B cell (primary cell): ENCODE data around the gene CDC45. TPM values are rescaled to one million over a fixed set of nuclear protein-coding genes. Genes with fewer than 3 reads are reported as not detected.

Experiments used
- ATAC-seq: fragments of 200-7000 bp; cut with Tn5 transposase; one replicate; pipeline ENCODE4 v1.10.0; 2021; ENCODE audit warnings: low read depth, mild to moderate bottlenecking, moderate number of reproducible peaks, moderate library complexity
- CTCF ChIA-PET: fragments of 350-600 bp; sonication (Branson Sonifier 250); formaldehyde crosslinking; loops from one replicate; lab custom pipeline; 2021; ENCODE audit warnings: antibody characterized with exemption, inconsistent platforms; lab: Charles Lee
- POLR2A ChIA-PET: fragments of 350-600 bp; sonication (Branson Sonifier 250); formaldehyde crosslinking; loops from one replicate; lab custom pipeline; 2021; ENCODE audit warnings: antibody characterized with exemption; lab: Charles Lee
- DNase-seq: peaks from one replicate; pipeline ENCODE4 v3.0.0; 2013
- H2AFZ ChIP-seq: 2 replicates; pipeline ENCODE4 v1.6.1; 2012; ENCODE audit warnings: mild to moderate bottlenecking, low read depth, low read length; ENCODE audit not compliant: insufficient read depth, poor library complexity, severe bottlenecking
- H3K27ac ChIP-seq, 2 donors: 1 replicate in 1 of 2; 2 replicates in 1 of 2; pipeline ENCODE4 v1.5.1; 2012 to 2013; ENCODE audit warnings: low read length in 2 of 2, mild to moderate bottlenecking in 2 of 2, moderate library complexity in 1 of 2
- H3K27me3 ChIP-seq, 4 experiments: fragments of 200-600 bp in 1 of 4; sonication (generic) in 1 of 4; replicated peaks in 1 of 4; 1 replicate in 2 of 4; 2 replicates in 2 of 4; pipeline versions ENCODE4 v1.6.1 to v1.7.0; 2013 to 2016; ENCODE audit warnings: low read length in 3 of 4, mild to moderate bottlenecking in 2 of 4, mixed read lengths in 1 of 4, moderate library complexity in 1 of 4; ENCODE audit not compliant: insufficient read depth in 4 of 4, control insufficient read depth in 3 of 4; ENCODE audit errors: control extremely low read depth in 1 of 4
- H3K36me3 ChIP-seq, 2 experiments: replicated peaks in 1 of 2; 1 replicate in 1 of 2; 2 replicates in 1 of 2; pipeline versions ENCODE4 v1.6.1 to v1.7.1; 2013; ENCODE audit warnings: low read length in 1 of 2; ENCODE audit not compliant: insufficient read depth in 2 of 2, control insufficient read depth in 1 of 2; ENCODE audit errors: control extremely low read depth in 1 of 2, extremely low read depth in 1 of 2
- H3K4me1 ChIP-seq, 2 donors: fragments of 200-600 bp in 1 of 2; sonication (generic) in 1 of 2; 1 replicate in 1 of 2; 2 replicates in 1 of 2; pipeline versions ENCODE4 v1.5.1 to v1.6.1; 2013 to 2017; ENCODE audit warnings: low read length in 2 of 2; ENCODE audit not compliant: control insufficient read depth in 2 of 2, insufficient read depth in 2 of 2
- H3K4me2 ChIP-seq: replicated peaks from 2 replicates; pipeline ENCODE3; 2012; ENCODE audit warnings: mild to moderate bottlenecking, low read depth, low read length; ENCODE audit not compliant: poor library complexity, severe bottlenecking
- H3K4me3 ChIP-seq, 5 experiments: fragments of 200-600 bp in 1 of 5; sonication (generic) in 1 of 5; 1 replicate in 3 of 5; 2 replicates in 2 of 5; pipeline versions ENCODE4 v1.5.1 to v1.7.0; 2011 to 2016; ENCODE audit warnings: low read length in 4 of 5, mild to moderate bottlenecking in 4 of 5, low read depth in 2 of 5, control low read depth in 1 of 5, moderate library complexity in 1 of 5; ENCODE audit not compliant: insufficient read depth in 1 of 5; ENCODE audit errors: control extremely low read depth in 1 of 5, extremely low read depth in 1 of 5
- H3K79me2 ChIP-seq: fragments of 200-600 bp; sonication (generic); one replicate; pipeline ENCODE4 v1.6.0; 2016; ENCODE audit warnings: low read length; ENCODE audit not compliant: control insufficient read depth, insufficient read depth
- H3K9ac ChIP-seq: fragments of 200-600 bp; sonication (generic); 2 replicates; pipeline ENCODE4 v1.6.1; 2017; ENCODE audit warnings: mild to moderate bottlenecking, low read length, moderate library complexity
- H3K9me3 ChIP-seq, 3 donors: one replicate each; pipeline versions ENCODE4 v1.6.1 to v1.7.1; 2013; ENCODE audit warnings: low read length in 2 of 3; ENCODE audit not compliant: control insufficient read depth in 2 of 3, insufficient read depth in 1 of 3; ENCODE audit errors: control extremely low read depth in 1 of 3
- H4K20me1 ChIP-seq: 2 replicates; pipeline ENCODE4 v1.6.0; 2012; ENCODE audit warnings: mild to moderate bottlenecking, low read length; ENCODE audit not compliant: insufficient read depth, control insufficient read depth, poor library complexity, severe bottlenecking
- H3K27ac Mint-ChIP-seq: one replicate; pipeline ENCODE4 v1.8.0; 2021; ENCODE audit warnings: mixed read lengths
- H3K27me3 Mint-ChIP-seq: one replicate; pipeline ENCODE4 v1.8.0; 2021; ENCODE audit warnings: mixed read lengths
- H3K4me1 Mint-ChIP-seq: one replicate; pipeline ENCODE4 v1.8.0; 2021; ENCODE audit warnings: mixed read lengths
- H3K4me3 Mint-ChIP-seq: one replicate; pipeline ENCODE4 v1.8.0; 2021; ENCODE audit warnings: mixed read lengths
- H3K9me3 Mint-ChIP-seq: one replicate; pipeline ENCODE4 v1.8.0; 2022; ENCODE audit warnings: mixed read lengths; ENCODE audit not compliant: insufficient read depth
- EZH2 ChIP-seq: IDR thresholded peaks from 2 replicates; pipeline ENCODE4 v1.6.1; 2012; ENCODE audit warnings: borderline replicate concordance, low read depth, mild to moderate bottlenecking, moderate library complexity, low read length; ENCODE audit not compliant: insufficient read depth, poor library complexity, severe bottlenecking
- WGBS: methylation state at CpG from one replicate; pipeline ENCODE4 v1.1.5; 2013; ENCODE audit warnings: missing lambda C conversion rate; ENCODE audit not compliant: insufficient coverage; 5-methylcytosine and 5-hydroxymethylcytosine counted together
- intact Hi-C: fragments of 100-400 bp; cut with micrococcal nuclease; formaldehyde crosslinking; loops from one replicate; pipeline ENCODE4 v1.10.0; 2022
- polyA plus RNA-seq: library from polyadenylated mRNA; depleted of rRNA; stranded (reverse); fragments of >200 nt; gene quantifications from 2 replicates; pipeline ENCODE4 v1.2.3, GENCODE V29; 2012
- total RNA-seq, 2 donors: library from RNA; stranded (reverse); fragments of 120-200 nt in 1 of 2; gene quantifications; 1 replicate in 1 of 2; 2 replicates in 1 of 2; pipeline versions ENCODE4 v1.2.3 to v1.2.4, GENCODE V29; 2013 to 2022
- TF ChIP-seq, protein P1 (sequence below): fragments of 200-600 bp; IDR thresholded peaks from one replicate; pipeline ENCODE4 v1.8.0; 2022; ENCODE audit warnings: antibody characterized with exemption, mild to moderate bottlenecking

CDC45 gene
- total and polyA plus RNA-seq, 2 donors (not counting 1 experiment from before 2014, with no cell fraction given) = 0.49 to 1.4 TPM

DNA sequence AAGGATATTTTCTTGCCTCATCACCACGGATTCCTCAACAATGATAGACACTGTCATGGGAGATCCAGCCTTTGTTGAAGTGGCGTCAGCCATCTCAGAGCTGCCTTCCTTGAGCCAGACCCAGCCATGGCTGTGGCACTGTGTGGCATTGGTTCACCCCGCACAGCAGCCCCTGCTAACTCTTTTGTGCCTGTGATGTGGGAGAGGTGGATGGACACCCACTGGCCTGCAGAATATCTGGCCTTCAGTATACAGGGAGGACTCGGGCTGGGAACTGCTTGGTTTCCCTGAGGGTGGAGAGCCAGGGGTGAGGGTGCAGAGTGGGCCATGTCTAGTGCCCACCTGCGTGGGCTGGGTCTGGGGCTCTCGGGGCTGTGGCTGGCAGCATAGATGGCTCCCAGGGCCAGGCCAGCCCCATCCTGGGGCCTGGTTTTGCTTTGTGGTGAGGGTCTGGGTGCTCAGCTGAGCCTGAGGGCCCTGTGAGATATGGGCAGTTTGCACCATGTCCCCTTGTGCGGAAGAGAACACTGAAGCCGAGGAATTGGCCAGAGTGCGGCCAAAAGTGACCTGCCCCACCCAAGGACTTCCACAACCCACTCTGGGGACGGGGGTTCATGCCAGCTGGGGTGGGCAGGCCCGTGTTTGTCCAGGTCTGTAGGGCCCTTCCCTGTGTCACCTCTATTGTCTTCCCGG is 38.3 kb downstream of the CDC45 start:
- no peak overlapping the region for H3K4me3 ChIP-seq
- peaks cover 0 to 7% (median 0%) of the 10 kb centered on the region in 3 donors for H3K9me3 ChIP-seq
- intact Hi-C loops = no loop called here
- no peaks in the 10 kb centered on the region for H3K4me1 Mint-ChIP-seq
- no peaks in the 10 kb centered on the region for H3K79me2 ChIP-seq
- no peaks in the 10 kb centered on the region for H3K27me3 Mint-ChIP-seq
- H3K4me1 ChIP-seq = peaks cover 0 to under 1% of the 10 kb centered on the region in 2 donors
- H3K36me3 ChIP-seq = no peaks in the 10 kb centered on the region
- 97% methylated on average over 10 of the region's 12 CpGs for WGBS
- H3K9ac ChIP-seq = no peak overlapping the region
- peaks cover 0 to 4% (median 0%) of the 10 kb centered on the region in 4 experiments for H3K27me3 ChIP-seq
- no peak overlapping the region for H3K27ac Mint-ChIP-seq
- DNase-seq (no peak), ATAC-seq (no peak)
- no peaks in the 10 kb centered on the region for H3K9me3 Mint-ChIP-seq
- no peak overlapping the region for H3K27ac ChIP-seq
- POLR2A ChIA-PET = no interaction called here
- H2AFZ ChIP-seq = no peak overlapping the region
- H4K20me1 ChIP-seq = no peaks in the 10 kb centered on the region
- TF ChIP-seq EZH2 = no peak
- TF ChIP-seq, protein P1, sequence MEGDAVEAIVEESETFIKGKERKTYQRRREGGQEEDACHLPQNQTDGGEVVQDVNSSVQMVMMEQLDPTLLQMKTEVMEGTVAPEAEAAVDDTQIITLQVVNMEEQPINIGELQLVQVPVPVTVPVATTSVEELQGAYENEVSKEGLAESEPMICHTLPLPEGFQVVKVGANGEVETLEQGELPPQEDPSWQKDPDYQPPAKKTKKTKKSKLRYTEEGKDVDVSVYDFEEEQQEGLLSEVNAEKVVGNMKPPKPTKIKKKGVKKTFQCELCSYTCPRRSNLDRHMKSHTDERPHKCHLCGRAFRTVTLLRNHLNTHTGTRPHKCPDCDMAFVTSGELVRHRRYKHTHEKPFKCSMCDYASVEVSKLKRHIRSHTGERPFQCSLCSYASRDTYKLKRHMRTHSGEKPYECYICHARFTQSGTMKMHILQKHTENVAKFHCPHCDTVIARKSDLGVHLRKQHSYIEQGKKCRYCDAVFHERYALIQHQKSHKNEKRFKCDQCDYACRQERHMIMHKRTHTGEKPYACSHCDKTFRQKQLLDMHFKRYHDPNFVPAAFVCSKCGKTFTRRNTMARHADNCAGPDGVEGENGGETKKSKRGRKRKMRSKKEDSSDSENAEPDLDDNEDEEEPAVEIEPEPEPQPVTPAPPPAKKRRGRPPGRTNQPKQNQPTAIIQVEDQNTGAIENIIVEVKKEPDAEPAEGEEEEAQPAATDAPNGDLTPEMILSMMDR = no peak
- no peak overlapping the region for H3K4me2 ChIP-seq
- H3K4me3 Mint-ChIP-seq = no peak overlapping the region
- CTCF ChIA-PET = no interaction called here

DNA sequence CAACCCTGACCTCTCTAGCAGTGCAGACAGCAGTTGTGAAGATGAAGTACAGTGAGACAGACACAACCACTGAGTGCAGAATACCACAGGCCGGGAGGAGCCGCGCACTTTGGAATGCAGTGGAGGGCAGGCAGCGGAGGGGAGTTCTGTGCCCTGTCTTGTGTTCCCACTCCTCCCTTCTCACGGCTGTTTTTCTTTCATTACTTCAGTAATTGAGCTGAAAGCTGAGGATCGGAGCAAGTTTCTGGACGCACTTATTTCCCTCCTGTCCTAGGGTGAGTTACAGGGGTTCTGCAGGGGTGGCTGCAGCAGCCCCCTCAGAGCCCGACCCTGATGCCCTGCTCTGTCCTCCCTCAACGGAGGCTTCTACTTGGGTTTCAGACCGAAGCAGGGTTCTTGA is 38.9 kb downstream of the CDC45 start:
- Histone ChIP-seq H3K4me2 (no peak overlapping the region), H4K20me1 (no peaks in the 10 kb centered on the region), H3K9me3 (peaks cover 0 to 7% (median 0%) of the 10 kb centered on the region in 3 donors), H3K4me3 (no peak overlapping the region), H2AFZ (no peak overlapping the region), H3K9ac (no peak overlapping the region), H3K36me3 (no peaks in the 10 kb centered on the region), H3K27ac (no peak overlapping the region), H3K27me3 (peaks cover 0 to 10% (median 0%) of the 10 kb centered on the region in 4 experiments), H3K4me1 (peaks cover 0 to 6% of the 10 kb centered on the region in 2 donors), H3K79me2 (no peaks in the 10 kb centered on the region)
- no peak for TF ChIP-seq EZH2
- TF ChIP-seq, protein P1 = no peak
- intact Hi-C loops = no loop called here
- H3K4me3 Mint-ChIP-seq = no peak overlapping the region
- H3K4me1 Mint-ChIP-seq = peaks cover 3% of the 10 kb centered on the region
- 97% methylated on average over 10 of the region's 10 CpGs for WGBS
- no peaks in the 10 kb centered on the region for H3K9me3 Mint-ChIP-seq
- no peaks in the 10 kb centered on the region for H3K27me3 Mint-ChIP-seq
- H3K27ac Mint-ChIP-seq = no peak overlapping the region
- ATAC-seq (no peak), DNase-seq (no peak)
- CTCF ChIA-PET = no interaction called here
- POLR2A ChIA-PET = no interaction called here
